ENCODE results near the gene LIPM. TPM values are rescaled to one million over a fixed set of nuclear protein-coding genes. Genes with fewer than 3 reads are reported as not detected.
A peak's percentile ranks its signal among the peaks of the same experiment; 100 is the strongest.
"Not testable (repeated sequence)": the region's sequence is repeated elsewhere in the genome, so short reads cannot be mapped to it uniquely, and the experiment has no call there.

The LIPM gene
- total RNA-seq, 1 donor, result not detected

DNA sequence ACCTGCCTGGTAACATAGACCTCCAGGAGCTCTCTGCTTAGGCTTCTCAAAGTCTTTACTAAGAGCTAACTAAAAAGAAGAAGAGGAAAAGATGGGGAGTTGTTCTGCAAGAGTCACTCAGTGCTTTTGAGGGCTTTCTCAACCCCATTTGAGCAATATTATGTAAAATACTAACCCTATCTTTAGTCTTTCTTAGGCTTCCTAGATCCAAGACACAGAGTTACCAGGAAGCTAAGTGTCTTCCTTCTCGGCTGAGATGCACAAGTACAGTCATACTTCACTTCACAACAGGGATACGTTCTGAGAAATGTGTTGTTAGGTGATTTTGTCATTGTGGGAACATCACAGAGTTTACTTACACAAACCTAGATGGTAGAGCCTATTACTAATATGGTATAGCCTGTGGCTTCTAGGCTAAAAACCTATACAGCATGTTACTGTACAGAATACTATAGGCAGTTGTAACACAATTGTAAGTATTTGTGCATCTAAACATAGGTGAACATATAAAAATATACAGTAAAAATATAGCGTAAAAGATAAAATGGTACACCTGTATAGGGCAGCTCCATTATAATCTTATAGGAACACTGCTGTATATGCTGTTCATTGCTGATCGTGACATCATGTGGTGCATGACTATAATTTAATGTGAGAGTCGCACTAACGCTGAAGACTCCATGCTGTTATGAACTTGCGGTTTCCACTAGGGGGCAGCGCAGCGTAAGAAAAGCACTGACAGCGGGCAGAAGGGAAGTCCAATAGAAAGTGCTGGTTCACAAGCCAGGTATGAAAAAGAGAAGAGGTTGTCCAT lies 32.8 kb downstream of the LIPM start:
- DNase-seq (ENCODE audit: low read depth), result peak; percentile 90
- no peak overlapping the region for H3K4me3 ChIP-seq (ENCODE audit: low read depth, low read length)
- TF ChIP-seq, protein P1, sequence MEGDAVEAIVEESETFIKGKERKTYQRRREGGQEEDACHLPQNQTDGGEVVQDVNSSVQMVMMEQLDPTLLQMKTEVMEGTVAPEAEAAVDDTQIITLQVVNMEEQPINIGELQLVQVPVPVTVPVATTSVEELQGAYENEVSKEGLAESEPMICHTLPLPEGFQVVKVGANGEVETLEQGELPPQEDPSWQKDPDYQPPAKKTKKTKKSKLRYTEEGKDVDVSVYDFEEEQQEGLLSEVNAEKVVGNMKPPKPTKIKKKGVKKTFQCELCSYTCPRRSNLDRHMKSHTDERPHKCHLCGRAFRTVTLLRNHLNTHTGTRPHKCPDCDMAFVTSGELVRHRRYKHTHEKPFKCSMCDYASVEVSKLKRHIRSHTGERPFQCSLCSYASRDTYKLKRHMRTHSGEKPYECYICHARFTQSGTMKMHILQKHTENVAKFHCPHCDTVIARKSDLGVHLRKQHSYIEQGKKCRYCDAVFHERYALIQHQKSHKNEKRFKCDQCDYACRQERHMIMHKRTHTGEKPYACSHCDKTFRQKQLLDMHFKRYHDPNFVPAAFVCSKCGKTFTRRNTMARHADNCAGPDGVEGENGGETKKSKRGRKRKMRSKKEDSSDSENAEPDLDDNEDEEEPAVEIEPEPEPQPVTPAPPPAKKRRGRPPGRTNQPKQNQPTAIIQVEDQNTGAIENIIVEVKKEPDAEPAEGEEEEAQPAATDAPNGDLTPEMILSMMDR (IDR thresholded peaks at IDR 0.05; ENCODE audit: insufficient read depth, low read depth, low read length), result peak; percentile 86

DNA sequence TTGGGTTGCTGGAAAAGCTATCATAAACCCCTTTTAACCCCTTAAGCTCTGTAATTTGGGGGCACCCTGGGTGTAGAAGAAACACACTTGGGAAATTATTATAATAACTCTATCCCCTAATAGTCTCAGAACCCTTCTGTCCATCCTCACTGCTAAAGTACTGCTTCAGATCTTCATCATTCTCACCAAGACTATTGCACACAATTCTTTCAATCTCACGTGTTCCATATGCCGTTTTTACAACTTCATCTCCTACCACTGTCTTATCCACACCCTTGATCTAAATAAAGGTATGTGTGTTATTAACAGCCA lies 33.3 kb downstream of the LIPM start:
- TF ChIP-seq, protein P1 (IDR thresholded peaks at IDR 0.05; ENCODE audit: insufficient read depth, low read depth, low read length), result no peak
- no peak for DNase-seq (ENCODE audit: low read depth)
- H3K4me3 ChIP-seq (ENCODE audit: low read depth, low read length), result no peak overlapping the region

DNA sequence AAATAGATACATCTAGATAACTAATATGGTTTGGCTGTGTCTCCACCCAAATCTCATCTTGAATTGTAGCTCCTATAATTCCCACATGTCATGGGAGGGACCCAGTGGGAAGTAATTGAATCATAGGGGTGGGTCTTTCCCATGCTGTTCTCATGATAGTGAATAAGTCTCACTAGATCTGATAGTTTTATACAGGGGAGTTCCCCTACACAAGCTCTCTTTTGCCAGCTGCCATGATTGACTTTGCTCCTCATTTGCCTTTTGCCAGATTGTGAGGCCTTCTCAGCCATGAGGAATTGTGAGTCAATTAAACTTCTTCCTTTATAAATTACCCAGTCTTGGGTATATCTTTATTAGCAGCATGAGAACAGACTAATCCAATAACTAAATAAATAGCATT lies 35.1 kb downstream of the LIPM start:
- DNase-seq (ENCODE audit: low read depth); H3K4me3 ChIP-seq (ENCODE audit: low read depth, low read length): not testable (repeated sequence)

DNA sequence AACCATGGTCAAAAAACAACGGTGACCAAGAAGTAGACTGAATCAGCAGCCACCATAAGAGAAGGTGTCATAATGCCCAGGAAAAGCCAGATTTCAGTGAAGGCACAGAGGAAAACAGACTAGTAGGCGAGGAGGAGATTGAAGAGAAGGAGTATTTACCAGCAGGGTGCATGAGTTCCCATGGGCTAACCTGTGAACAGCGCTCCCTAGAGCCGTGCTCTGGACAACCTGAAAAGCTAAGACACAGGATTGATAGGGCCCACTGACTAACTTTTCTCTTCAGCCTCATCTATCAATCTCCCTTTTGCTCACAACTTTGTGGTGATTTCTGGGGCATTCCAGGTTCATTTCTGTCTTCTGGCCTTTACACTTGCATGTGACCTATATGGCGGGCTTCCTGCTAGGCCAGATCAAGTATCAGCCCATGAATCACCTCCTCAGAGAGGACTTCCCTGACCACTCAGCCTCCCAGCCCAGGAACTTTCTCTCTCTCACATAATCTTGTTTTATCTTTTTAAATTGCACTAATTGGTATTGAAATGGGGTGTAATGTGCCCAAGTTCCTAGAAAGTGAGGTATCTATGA lies 36.3 kb downstream of the LIPM start:
- TF ChIP-seq, protein P1 (IDR thresholded peaks at IDR 0.05; ENCODE audit: insufficient read depth, low read depth, low read length), result no peak
- DNase-seq (ENCODE audit: low read depth), result no peak
- H3K4me3 ChIP-seq (ENCODE audit: low read depth, low read length), result no peak overlapping the region

DNA sequence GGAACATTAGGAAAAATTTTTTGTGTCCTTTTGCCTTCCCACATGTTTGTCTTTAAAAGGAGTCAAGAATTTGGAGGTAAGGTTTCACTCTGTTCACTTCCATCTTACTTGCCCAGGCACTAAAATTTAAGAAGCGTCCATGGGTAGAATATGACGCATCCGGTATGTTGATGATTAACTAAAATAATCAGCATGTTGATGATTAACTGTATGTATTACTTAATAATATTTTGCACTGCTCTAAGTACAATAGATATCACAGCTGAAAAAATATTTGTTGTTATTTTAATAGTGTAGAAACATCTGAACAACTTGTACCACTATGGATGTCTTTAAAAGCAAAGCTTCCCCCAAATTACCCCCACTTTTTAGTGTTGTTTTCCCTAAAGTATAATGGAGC lies 37.6 kb downstream of the LIPM start:
- no peak overlapping the region for H3K4me3 ChIP-seq (ENCODE audit: low read depth, low read length)
- TF ChIP-seq, protein P1 (IDR thresholded peaks at IDR 0.05; ENCODE audit: insufficient read depth, low read depth, low read length), result no peak
- DNase-seq (ENCODE audit: low read depth), result no peak

DNA sequence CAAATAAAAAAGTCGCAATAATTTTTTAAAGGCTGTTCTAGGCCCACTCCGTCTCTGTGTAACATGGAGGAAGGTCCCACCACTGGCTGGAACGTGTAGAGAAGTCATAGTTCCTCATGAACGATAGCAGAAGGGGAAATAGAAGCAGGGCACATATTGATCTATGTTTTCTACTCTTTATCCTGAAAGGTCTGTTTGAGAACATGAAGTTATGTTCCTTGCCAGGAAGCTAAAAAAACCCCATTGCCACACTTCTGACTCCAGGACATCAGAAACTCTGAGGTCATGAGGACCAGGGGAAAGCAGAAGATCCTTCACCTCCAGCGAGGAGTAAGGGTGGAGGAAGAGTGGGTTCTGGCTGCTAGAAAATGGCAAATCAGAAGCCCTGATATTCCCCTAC lies 38.4 kb downstream of the LIPM start:
- no peak for DNase-seq (ENCODE audit: low read depth)
- TF ChIP-seq, protein P1 (IDR thresholded peaks at IDR 0.05; ENCODE audit: insufficient read depth, low read depth, low read length), result no peak
- no peak overlapping the region for H3K4me3 ChIP-seq (ENCODE audit: low read depth, low read length)

DNA sequence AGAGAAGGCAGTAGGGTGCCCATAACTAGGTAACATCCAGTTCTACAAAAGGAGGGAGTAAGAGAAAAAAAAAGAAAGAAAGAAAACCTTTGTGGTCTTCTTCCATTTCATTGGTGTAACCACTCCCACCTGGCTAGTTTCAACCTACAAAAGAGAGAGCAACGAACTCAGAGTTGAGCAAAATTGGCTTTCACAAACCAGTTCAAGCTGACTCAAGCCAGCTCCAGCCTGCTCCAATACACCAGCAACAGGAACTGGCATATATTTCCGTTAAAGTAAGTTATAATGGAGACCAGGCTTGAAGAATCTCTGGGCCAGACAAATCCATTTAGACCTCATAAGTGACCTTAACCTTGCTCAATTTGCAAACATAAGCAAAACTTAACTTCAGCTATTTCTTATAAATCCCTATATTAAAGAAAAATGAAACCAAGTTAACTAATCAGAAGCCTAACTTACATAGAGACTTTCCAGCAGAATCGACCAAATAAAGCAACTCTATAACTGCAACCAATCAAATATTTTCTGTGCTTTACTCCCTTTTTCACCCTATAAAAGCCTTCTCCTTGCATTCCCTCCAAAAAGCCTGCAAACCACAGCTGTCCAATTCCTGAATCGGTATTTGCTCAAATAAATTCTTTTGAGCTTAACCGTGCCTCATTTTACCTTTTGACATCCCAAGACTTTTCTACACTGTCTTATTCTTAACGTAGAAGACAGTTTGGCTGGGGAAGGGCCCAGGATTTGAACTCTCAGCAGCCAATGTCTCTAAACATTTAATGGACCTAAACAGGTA lies 39.0 kb downstream of the LIPM start:
- H3K4me3 ChIP-seq (ENCODE audit: low read depth, low read length), result no peak overlapping the region
- TF ChIP-seq, protein P1 (IDR thresholded peaks at IDR 0.05; ENCODE audit: insufficient read depth, low read depth, low read length), result no peak
- DNase-seq (ENCODE audit: low read depth), result no peak

Measured in fibroblast of villous mesenchyme (primary cell).